ENCODE results near the gene ZNF691. TPM values are rescaled to one million over a fixed set of nuclear protein-coding genes. Genes with fewer than 3 reads are reported as not detected.
"Not testable (repeated sequence)": the region's sequence is repeated elsewhere in the genome, so short reads cannot be mapped to it uniquely, and the experiment has no call there.

ZNF691 gene
- 10 to 100 TPM; 10.1 to 14.0 TPM for total RNA-seq

DNA sequence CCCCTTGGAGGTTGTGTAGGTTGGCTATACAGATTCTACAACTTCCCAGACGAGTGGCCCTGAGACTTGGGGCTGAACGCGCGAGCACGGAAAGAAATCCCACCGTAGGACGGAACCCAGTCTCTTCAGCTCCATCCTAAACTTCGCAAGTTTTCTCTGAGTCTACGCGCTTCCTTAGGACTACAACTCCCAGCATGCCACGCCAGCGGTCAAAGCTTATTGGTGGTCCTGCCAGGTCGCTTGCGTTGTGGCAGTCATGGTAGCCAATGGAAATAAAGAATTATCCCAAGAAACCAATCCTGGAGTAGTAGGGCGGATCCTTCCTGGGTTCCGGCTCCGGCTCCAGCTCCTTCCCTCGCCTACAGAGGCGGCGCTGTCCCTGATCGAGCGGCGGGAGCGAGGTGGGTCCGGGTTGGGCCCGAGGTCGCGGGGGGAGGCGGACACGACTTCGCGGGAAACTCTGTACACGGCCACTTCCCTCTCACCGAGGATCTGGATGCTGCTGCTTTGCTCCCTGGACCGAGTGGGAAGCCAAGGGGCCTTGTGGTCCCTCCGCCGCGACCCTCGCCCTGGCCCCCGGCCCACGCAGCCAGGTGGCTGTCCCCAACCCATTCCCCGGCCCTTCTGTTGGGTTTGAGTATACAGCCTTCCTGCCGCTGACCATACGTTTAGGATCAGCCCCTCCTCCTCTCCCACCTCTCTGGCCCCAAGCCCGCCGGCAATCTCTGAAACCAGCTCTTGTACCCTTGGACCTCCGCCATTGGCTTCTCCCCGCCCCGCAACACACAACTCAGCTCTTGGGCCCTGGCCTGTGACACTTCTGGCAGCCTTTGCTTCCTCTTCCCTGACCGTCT is at the start of gene ZNF691:
TSS of gene ZNF691 (plus strand) at position 357 of the 854 bp plus-strand sequence. CDS start 3,046 bp downstream, outside the sequence.
- Mint-ChIP-seq H3K27ac (peak within 1 kb of the TSS; percentile 78 to 81), H3K27me3 (no peaks in the 10 kb centered on the region), H3K4me3 (peak within 1 kb of the TSS; percentile 99), H3K4me1 (ENCODE audit: low read depth in 2 of 2) (peaks cover 27 to 32% of the 10 kb centered on the region in 2 donors), H3K36me3 (peaks cover 16% of the 10 kb centered on the region), H3K9me3 (no peaks in the 10 kb centered on the region)
- ATAC-seq, result peak; percentile 96 to 99
- DNase-seq (ENCODE audit: low spot score), result peak; percentile 90

DNA sequence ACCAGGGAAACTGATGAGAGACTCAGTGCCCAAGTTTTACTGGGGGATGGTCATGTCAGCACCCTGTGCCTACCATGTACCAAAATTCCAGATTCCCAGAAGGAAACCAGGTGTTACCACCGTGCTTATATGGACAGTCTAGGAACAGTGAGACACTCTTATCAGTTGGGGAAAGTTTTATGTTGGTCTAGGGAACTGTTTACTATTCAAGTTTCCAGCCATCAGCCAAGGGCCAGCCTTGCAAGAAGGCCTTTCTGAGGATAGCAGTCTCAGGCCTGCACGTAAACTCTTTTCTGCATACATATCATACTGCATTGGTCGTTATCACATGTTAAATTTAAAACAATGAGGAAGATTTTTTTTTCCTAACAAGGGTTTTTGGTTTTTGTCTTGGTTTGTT is 49.0 kb upstream of the ZNF691 start:
- Mint-ChIP-seq H3K27ac (no peak overlapping the region), H3K9me3 (no peaks in the 10 kb centered on the region), H3K4me3 (no peak overlapping the region), H3K4me1 (ENCODE audit: low read depth in 2 of 2) (no peaks in the 10 kb centered on the region), H3K36me3 (no peaks in the 10 kb centered on the region), H3K27me3 (no peaks in the 10 kb centered on the region)
- DNase-seq (ENCODE audit: low spot score) (no peak), ATAC-seq (no peak)

GRCh38 chr1:42797979-42798378 is 48.4 kb upstream of the ZNF691 start:
- Mint-ChIP-seq H3K27ac (no peak overlapping the region), H3K9me3 (no peaks in the 10 kb centered on the region), H3K36me3 (no peaks in the 10 kb centered on the region), H3K4me1 (ENCODE audit: low read depth in 2 of 2) (no peaks in the 10 kb centered on the region), H3K27me3 (no peaks in the 10 kb centered on the region), H3K4me3 (no peak overlapping the region)
- no peak for DNase-seq (ENCODE audit: low spot score)
- ATAC-seq, result no peak

- ATAC-seq (no peak), DNase-seq (ENCODE audit: low spot score) (no peak)
- Mint-ChIP-seq H3K9me3 (no peaks in the 10 kb centered on the region), H3K27me3 (no peaks in the 10 kb centered on the region), H3K4me3 (no peak overlapping the region), H3K27ac (no peak overlapping the region), H3K36me3 (no peaks in the 10 kb centered on the region), H3K4me1 (ENCODE audit: low read depth in 2 of 2) (no peaks in the 10 kb centered on the region)
Measured at GRCh38 chr1:42801832-42802473, 44.5 kb upstream of the ZNF691 start.

DNA sequence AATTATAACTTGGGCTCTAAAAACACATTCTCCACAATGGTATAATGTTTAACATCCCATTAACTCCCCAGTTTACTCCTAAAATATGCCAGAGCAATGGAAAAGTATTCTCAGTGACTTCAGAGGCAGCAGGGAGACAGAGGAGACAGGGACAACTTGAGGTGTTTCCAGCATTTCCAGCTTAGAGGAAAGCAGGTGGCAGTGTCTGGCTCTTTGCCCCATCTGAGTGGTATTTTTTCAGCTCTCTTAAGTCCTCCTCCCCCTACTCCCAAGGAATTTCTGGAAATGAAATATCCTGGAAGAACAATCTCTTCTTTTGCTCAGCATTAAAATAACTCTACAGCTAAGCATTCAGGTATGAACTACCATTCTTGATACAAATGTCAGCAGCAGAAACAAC is 40.2 kb upstream of the ZNF691 start:
- DNase-seq (ENCODE audit: low spot score) (no peak), ATAC-seq (no peak)
- no peaks in the 10 kb centered on the region for H3K9me3 Mint-ChIP-seq
- no peaks in the 10 kb centered on the region for H3K4me1 Mint-ChIP-seq (ENCODE audit: low read depth in 2 of 2)
- H3K4me3 Mint-ChIP-seq, result no peak overlapping the region
- no peaks in the 10 kb centered on the region for H3K36me3 Mint-ChIP-seq
- no peaks in the 10 kb centered on the region for H3K27me3 Mint-ChIP-seq
- no peak overlapping the region for H3K27ac Mint-ChIP-seq

GRCh38 chr1:42806593-42806992 is 39.8 kb upstream of the ZNF691 start:
- Mint-ChIP-seq H3K27me3 (no peaks in the 10 kb centered on the region), H3K27ac (no peak overlapping the region)
- DNase-seq (ENCODE audit: low spot score), result no peak

DNA sequence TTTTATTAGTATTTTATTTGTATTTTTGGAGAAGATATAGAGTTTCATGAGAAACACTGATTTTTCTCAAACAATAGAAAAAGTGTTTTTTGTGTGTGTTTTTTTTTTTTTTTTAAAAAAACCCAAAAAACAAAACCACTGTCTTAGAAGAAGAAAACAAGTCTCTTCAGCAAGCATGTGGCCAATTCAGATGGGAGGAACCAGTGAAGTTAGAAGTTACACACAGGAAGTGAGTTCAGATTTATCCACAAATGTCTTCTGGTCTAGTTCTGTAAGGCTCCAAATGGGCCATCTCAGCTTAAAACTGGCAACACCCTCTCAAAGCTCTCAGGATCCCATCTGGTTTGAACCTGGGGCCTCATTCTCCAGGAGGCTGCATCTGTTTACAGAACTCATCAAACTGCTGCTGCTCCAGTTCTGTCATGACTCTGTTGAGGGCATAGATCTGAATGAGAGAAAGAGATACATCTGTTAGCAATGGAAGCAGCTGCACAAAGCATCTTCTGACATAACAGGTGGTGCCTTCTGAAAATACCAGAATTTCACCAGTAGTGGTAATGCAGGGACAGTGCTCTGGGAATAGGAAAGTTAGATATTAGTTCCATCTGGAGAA is 39.3 kb upstream of the ZNF691 start:
- DNase-seq (ENCODE audit: low spot score), result no peak
- H3K9me3 Mint-ChIP-seq, result no peaks in the 10 kb centered on the region
- H3K27me3 Mint-ChIP-seq, result no peaks in the 10 kb centered on the region
- H3K27ac Mint-ChIP-seq, result no peak overlapping the region
- H3K4me3 Mint-ChIP-seq, result no peak overlapping the region
- ATAC-seq, result no peak
- no peaks in the 10 kb centered on the region for H3K36me3 Mint-ChIP-seq
- no peaks in the 10 kb centered on the region for H3K4me1 Mint-ChIP-seq (ENCODE audit: low read depth in 2 of 2)

More at GRCh38 chr1:42806593-42806992, 39.8 kb upstream of the ZNF691 start:
- no peaks in the 10 kb centered on the region for H3K9me3 Mint-ChIP-seq
- no peaks in the 10 kb centered on the region for H3K4me1 Mint-ChIP-seq (ENCODE audit: low read depth in 2 of 2)
- H3K36me3 Mint-ChIP-seq, result no peaks in the 10 kb centered on the region
- no peak overlapping the region for H3K4me3 Mint-ChIP-seq
- ATAC-seq, result no peak

DNA sequence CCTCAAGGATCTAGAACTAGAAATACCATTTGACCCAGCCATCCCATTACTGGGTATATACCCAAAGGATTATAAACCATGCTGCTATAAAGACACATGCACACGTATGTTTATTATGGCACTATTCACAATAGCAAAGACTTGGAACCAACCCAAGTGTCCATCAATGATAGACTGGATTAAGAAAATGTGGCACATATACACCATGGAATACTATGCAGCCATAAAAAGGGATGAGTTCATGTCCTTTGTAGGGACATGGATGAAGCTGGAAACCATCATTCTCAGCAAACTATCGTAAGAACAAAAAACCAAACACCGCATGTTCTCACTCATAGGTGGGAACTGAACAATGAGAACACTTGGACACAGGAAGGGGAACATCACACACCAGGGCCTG is 31.6 kb upstream of the ZNF691 start:
- not testable (repeated sequence) for H3K9me3 Mint-ChIP-seq; H3K27me3 Mint-ChIP-seq; DNase-seq (ENCODE audit: low spot score); ATAC-seq; H3K36me3 Mint-ChIP-seq; H3K4me3 Mint-ChIP-seq; H3K27ac Mint-ChIP-seq
- peaks cover 17 to 21% of the 10 kb centered on the region in 2 donors for H3K4me1 Mint-ChIP-seq (ENCODE audit: low read depth in 2 of 2)

DNA sequence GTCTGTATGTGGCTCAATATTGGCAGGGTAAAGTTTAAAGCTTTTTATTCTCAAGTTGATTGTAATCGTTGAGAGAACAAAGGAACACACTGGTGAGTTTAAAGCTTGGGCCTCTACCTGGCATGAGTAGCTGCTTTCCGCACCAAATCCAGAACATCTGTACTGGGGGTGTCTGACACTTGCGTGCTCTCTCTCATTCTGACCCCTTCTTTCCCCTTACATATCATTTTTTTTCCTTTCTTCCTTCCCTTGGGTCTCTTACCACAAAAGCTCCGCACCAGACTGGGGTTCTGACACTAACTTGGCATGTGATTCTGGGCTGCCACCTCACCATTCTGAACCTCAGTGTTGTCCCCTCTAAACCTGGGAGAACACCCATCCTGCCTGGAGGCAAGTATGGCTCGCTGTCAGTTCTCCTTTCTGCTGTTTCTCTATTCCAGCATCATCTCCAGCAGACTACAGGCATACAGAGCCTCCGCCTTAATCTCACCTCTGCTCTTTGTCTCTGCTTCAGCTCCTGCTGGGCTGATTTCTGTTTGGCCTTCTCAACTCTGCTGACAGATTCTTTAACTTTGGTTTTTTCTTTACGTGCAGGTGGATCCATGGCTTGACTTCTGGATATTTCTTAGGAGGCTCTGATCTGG is 30.4 kb upstream of the ZNF691 start:
- ATAC-seq (no peak), DNase-seq (ENCODE audit: low spot score) (no peak)
- Mint-ChIP-seq H3K9me3 (no peaks in the 10 kb centered on the region), H3K36me3 (no peaks in the 10 kb centered on the region), H3K27ac (peak overlapping the region; percentile 62 to 82), H3K4me1 (ENCODE audit: low read depth in 2 of 2) (peaks cover 18 to 26% of the 10 kb centered on the region in 2 donors), H3K4me3 (peak overlapping the region; percentile 77), H3K27me3 (no peaks in the 10 kb centered on the region)

- H3K4me3 Mint-ChIP-seq, result peak within 1 kb of the TSS; percentile 77
- peaks cover 18 to 26% of the 10 kb centered on the region in 2 donors for H3K4me1 Mint-ChIP-seq (ENCODE audit: low read depth in 2 of 2)
- H3K27me3 Mint-ChIP-seq, result no peaks in the 10 kb centered on the region
- no peaks in the 10 kb centered on the region for H3K9me3 Mint-ChIP-seq
- no peaks in the 10 kb centered on the region for H3K36me3 Mint-ChIP-seq
- peak; percentile 96 for ATAC-seq
- DNase-seq (ENCODE audit: low spot score), result peak; percentile 94
- peak within 1 kb of the TSS; percentile 62 to 82 for H3K27ac Mint-ChIP-seq
Measured at GRCh38 chr1:42816585-42817439, 29.6 kb upstream of the ZNF691 start, which contains the start of the genes ERMAP and SVBP. TSS of gene ERMAP (plus strand) at chr1:42817122. CDS start at chr1:42830449, 13,327 bp downstream. TSS of gene SVBP (minus strand) at chr1:42817397. CDS start at chr1:42816544, 853 bp downstream.

GRCh38 chr1:42817440-42817767 is 29.0 kb upstream of the ZNF691 start:
- no peaks in the 10 kb centered on the region for H3K9me3 Mint-ChIP-seq
- peaks cover 18 to 26% of the 10 kb centered on the region in 2 donors for H3K4me1 Mint-ChIP-seq (ENCODE audit: low read depth in 2 of 2)
- no peaks in the 10 kb centered on the region for H3K27me3 Mint-ChIP-seq
- DNase-seq (ENCODE audit: low spot score) (no peak), ATAC-seq (no peak)
- H3K36me3 Mint-ChIP-seq, result no peaks in the 10 kb centered on the region
- H3K27ac Mint-ChIP-seq, result peak overlapping the region; percentile 21 to 62
- peak overlapping the region; percentile 77 for H3K4me3 Mint-ChIP-seq

- no peaks in the 10 kb centered on the region for H3K27me3 Mint-ChIP-seq
- peak overlapping the region; percentile 21 to 62 for H3K27ac Mint-ChIP-seq
- H3K9me3 Mint-ChIP-seq, result no peaks in the 10 kb centered on the region
- H3K36me3 Mint-ChIP-seq, result no peaks in the 10 kb centered on the region
- ATAC-seq (no peak), DNase-seq (ENCODE audit: low spot score) (no peak)
- H3K4me3 Mint-ChIP-seq, result peak overlapping the region; percentile 77
- peaks cover 19 to 26% of the 10 kb centered on the region in 2 donors for H3K4me1 Mint-ChIP-seq (ENCODE audit: low read depth in 2 of 2)
Measured at GRCh38 chr1:42817976-42818375, 28.4 kb upstream of the ZNF691 start.

DNA sequence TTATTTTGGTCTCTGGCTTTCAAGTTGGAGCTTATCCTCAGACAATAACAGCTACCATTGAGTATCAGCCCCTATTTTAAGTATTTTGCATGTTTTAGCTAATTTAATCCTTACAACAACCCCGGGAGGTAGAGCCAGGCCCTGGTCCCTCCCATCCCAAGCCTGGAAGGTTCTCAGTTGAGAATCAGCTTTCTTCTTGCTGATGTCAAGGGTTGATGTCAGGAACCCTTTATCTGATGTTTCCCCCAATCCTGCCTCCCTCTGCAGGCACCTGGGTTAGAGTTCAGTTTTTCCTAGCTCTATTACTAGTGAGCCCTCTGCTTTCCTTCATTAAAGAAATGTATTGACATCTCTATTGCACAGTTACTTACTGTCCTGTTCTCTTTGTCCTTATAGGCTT is 25.6 kb upstream of the ZNF691 start:
- DNase-seq (ENCODE audit: low spot score) (no peak), ATAC-seq (no peak)
- Mint-ChIP-seq H3K4me3 (no peak overlapping the region), H3K27me3 (no peaks in the 10 kb centered on the region), H3K4me1 (ENCODE audit: low read depth in 2 of 2) (peaks cover 18 to 24% of the 10 kb centered on the region in 2 donors), H3K9me3 (no peaks in the 10 kb centered on the region), H3K27ac (no peak overlapping the region), H3K36me3 (no peaks in the 10 kb centered on the region)
